Measurements from ENCODE around the gene GPD1L. TPM values are rescaled to one million over a fixed set of nuclear protein-coding genes. Genes with fewer than 3 reads are reported as not detected.

Gene GPD1L
- total and polyA plus RNA-seq, 2 of the 4 experiments (the other 2 are of a cell fraction): 3.9 to 7.9 TPM

DNA sequence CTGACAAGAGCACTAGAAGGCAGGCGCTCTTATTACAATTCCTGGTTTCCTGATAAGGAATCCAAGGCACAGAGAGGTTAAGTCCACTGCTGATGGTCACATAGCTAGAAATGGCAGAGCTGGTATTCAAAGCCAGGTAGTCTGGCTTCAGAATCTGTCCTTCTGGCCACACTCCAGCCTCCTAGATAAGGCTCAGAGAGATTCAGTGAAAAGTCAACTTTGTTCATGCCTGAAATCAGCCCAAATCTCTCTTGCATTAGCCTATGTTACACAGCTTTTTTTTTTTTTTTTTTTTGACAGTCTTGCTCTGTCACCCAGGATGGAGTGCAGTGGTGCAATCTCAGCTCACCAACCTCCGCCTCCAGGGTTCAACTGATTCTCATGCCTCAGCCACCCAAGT lies 110.9 kb downstream of the GPD1L start:
- WGBS, 2 experiments (ENCODE audit: extremely low coverage in 2 of 2, insufficient read length in 1 of 2): 40% methylated on average over 1 of the region's 2 CpGs; no CpG with 5 or more reads in 1 of the 2 experiments
- Histone ChIP-seq H4K8ac (ENCODE audit: low read depth in 2 of 2, low read length in 2 of 2) (no peak overlapping the region), H3K4me3 (ENCODE audit: insufficient read depth, low read depth, low read length) (no peak overlapping the region), H4K91ac (ENCODE audit: insufficient read depth, low read depth, low read length) (no peak overlapping the region), H4K20me1 (ENCODE audit: insufficient read depth, low read length) (no peaks in the 10 kb centered on the region), H3K27me3 (ENCODE audit: control insufficient read depth, insufficient read depth, low read length) (no peaks in the 10 kb centered on the region; the same call in none of the 2 replicates), H2BK15ac (ENCODE audit: low read depth, low read length) (no peak overlapping the region), H3K56ac (ENCODE audit: extremely low read depth, insufficient read depth, low read length) (no peak overlapping the region), H3K9me1 (ENCODE audit: insufficient read depth, low read length) (no peaks in the 10 kb centered on the region), H3K27ac (ENCODE audit: insufficient read depth, low read length) (no peak overlapping the region), H3K4me1 (ENCODE audit: control insufficient read depth, insufficient read depth, low read length) (no peaks in the 10 kb centered on the region), H2AK9ac (replicated peaks; ENCODE audit: low read depth, low read length, poor library complexity) (no peak overlapping the region), H4K5ac (ENCODE audit: low read depth, low read length) (no peak overlapping the region), H3K9me3 (ENCODE audit: control insufficient read depth, insufficient read depth, low read length) (peaks cover 3% of the 10 kb centered on the region; the same call in 1 of the 2 replicates), H3K36me3 (ENCODE audit: control insufficient read depth, insufficient read depth, low read length) (no peaks in the 10 kb centered on the region), H3K4ac (ENCODE audit: low read depth, low read length) (no peak overlapping the region), H2BK120ac (ENCODE audit: low read depth, low read length) (no peak overlapping the region), H2BK5ac (ENCODE audit: low read depth, low read length, poor library complexity, severe bottlenecking) (no peak overlapping the region), H3K79me1 (ENCODE audit: low read depth in 1 of 2, low read length in 2 of 2) (no peaks in the 10 kb centered on the region), H3K4me2 (ENCODE audit: low read depth, low read length) (no peak overlapping the region), H3K14ac (replicated peaks; ENCODE audit: low read depth, low read length) (no peak overlapping the region), H2AK5ac (ENCODE audit: low read depth, low read length) (no peak overlapping the region), H3K18ac (ENCODE audit: low read depth, low read length) (no peak overlapping the region), H2AFZ (replicated peaks; ENCODE audit: low read length, poor library complexity) (no peak overlapping the region), H3K9ac (ENCODE audit: low read depth, low read length) (no peak overlapping the region), H3K23ac (ENCODE audit: low read depth, low read length) (no peak overlapping the region), H2BK20ac (ENCODE audit: low read depth, low read length) (no peak overlapping the region)
- CTCF ChIA-PET: no interaction called here
- no TSS peak for BruUV-seq (replicated peaks)
- DNase-seq (no peak), ATAC-seq (ENCODE audit: low read depth) (no peak)
- intact Hi-C loops (cut with micrococcal nuclease) (no loop called here), in situ Hi-C loops (cut with MboI; ENCODE audit: low sequenced_read_pairs) (no loop called here), dilution Hi-C loops (cut with HindIII; ENCODE audit: low sequenced_read_pairs, unreplicated experiment) (no loop called here)
- no peak for TF ChIP-seq CHD1 (IDR thresholded peaks at IDR 0.05; ENCODE audit: low read depth, low read length)
- TF ChIP-seq MAZ (IDR thresholded peaks at IDR 0.05; ENCODE audit: borderline replicate concordance, low read depth, low read length): no peak
- TF ChIP-seq RCOR1 (IDR thresholded peaks at IDR 0.05; ENCODE audit: insufficient replicate concordance, low read length): no peak
- TF ChIP-seq NFE2L2 (IDR thresholded peaks at IDR 0.05; ENCODE audit: low read depth, low read length): no peak
- no peak for TF ChIP-seq BHLHE40 (IDR thresholded peaks at IDR 0.05; ENCODE audit: low read depth, low read length)
- TF ChIP-seq POLR2A (IDR thresholded peaks at IDR 0.05; ENCODE audit: low read depth, low read length): no peak
- TF ChIP-seq MAFK (IDR thresholded peaks at IDR 0.05; ENCODE audit: low read depth, low read length): no peak
- TF ChIP-seq RFX5 (IDR thresholded peaks at IDR 0.05; ENCODE audit: low read depth, low read length): no peak
- TF ChIP-seq, protein P1, sequence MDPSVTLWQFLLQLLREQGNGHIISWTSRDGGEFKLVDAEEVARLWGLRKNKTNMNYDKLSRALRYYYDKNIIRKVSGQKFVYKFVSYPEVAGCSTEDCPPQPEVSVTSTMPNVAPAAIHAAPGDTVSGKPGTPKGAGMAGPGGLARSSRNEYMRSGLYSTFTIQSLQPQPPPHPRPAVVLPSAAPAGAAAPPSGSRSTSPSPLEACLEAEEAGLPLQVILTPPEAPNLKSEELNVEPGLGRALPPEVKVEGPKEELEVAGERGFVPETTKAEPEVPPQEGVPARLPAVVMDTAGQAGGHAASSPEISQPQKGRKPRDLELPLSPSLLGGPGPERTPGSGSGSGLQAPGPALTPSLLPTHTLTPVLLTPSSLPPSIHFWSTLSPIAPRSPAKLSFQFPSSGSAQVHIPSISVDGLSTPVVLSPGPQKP (IDR thresholded peaks at IDR 0.05; ENCODE audit: borderline replicate concordance, low read depth, low read length): no peak
- TF ChIP-seq RAD21 (IDR thresholded peaks at IDR 0.05; ENCODE audit: low read length): no peak
- no peak for TF ChIP-seq FOS (IDR thresholded peaks at IDR 0.05; ENCODE audit: low read depth, low read length)
- TF ChIP-seq USF2 (IDR thresholded peaks at IDR 0.05; ENCODE audit: low read depth, low read length): no peak
- POLR2A ChIA-PET (ENCODE audit: unreplicated experiment): no interaction called here
